GM19035 (cell line): ENCODE measurements around the gene PWP2.
"Not testable (repeated sequence)": the region's sequence is repeated elsewhere in the genome, so short reads cannot be mapped to it uniquely, and the experiment has no call there.

Experiments
- ATAC-seq: cut with Tn5 transposase; IDR thresholded peaks from one replicate; pipeline ENCODE4 v1.9.1; 2021; ENCODE audit not compliant: unreplicated experiment

PWP2 gene

DNA sequence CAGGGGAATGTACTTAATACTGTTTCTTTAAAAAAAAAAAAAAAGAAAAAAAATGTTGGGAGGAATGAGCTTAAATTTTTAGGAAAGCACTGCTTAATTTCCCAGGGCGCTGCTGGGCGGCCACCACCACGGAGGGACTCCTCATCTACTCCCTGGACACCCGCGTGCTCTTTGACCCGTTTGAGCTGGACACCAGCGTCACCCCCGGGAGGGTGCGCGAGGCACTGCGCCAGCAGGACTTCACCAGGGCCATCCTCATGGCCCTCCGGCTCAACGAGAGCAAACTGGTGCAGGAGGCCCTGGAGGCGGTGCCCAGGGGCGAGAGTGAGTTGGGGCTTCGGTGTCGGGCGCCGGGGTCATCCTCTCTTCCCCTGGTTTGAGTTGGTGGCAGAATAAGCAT is 20.6 kb downstream of the PWP2 start:
- not testable (repeated sequence) for ATAC-seq

DNA sequence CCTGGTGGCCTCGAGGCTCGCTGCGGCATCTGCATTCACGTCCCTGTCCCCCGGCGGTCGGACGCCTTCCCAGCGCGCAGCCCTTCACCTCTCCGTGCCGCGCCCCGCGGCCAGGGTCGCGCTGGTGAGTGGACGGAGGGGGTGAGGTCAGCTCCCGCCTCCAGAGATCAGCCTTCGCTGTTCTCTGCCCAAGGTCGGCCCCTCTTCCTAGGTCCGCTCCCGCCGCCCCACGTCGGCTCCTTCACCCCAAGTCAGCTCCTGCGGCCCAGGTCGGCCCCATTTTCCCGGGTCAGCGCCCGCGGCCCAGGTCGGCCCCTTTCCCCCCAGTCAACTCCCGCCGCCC is 26.5 kb downstream of the PWP2 start:
- not testable (repeated sequence) for ATAC-seq

DNA sequence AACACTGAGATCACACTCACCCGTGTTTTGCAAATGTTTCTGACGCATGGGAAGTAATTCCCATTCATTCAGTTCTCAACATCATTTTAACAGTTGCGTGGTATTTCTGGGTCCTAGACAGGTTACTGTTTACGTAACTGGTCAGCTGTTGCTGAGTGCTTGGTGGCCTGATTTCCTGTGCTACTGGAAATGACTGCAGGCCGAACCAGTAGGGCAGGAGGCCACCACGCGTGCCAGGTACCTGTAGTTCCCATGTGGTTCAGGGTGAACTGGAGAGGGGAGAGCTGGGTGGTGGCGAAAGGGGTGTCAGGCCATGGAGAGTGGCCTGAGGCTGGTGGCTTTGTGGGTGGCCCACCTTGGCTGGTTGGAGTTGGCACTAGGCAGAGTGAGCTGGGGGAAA is 27.5 kb downstream of the PWP2 start:
- ATAC-seq = not testable (repeated sequence)

DNA sequence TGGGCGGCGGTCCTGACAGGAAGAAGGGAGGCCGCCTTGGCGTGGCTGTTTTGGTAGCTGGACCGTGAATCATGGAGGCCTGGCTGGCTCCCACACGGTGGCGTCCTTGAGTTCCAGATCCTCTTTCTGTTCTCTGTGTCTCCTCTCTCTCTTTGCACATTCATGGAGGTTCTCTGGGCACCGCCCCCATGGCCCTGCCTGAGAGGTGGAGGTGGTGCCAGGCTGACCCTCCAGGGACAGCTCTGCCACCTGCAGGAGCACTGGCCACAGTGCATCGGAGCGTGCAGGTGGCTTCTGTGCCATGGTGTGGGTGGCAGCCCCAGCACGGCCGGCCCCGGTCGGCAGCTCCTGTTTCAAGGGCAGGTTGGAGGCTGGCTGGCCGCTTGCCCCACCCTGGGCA is 30.8 kb downstream of the PWP2 start:
- not testable (repeated sequence) for ATAC-seq

DNA sequence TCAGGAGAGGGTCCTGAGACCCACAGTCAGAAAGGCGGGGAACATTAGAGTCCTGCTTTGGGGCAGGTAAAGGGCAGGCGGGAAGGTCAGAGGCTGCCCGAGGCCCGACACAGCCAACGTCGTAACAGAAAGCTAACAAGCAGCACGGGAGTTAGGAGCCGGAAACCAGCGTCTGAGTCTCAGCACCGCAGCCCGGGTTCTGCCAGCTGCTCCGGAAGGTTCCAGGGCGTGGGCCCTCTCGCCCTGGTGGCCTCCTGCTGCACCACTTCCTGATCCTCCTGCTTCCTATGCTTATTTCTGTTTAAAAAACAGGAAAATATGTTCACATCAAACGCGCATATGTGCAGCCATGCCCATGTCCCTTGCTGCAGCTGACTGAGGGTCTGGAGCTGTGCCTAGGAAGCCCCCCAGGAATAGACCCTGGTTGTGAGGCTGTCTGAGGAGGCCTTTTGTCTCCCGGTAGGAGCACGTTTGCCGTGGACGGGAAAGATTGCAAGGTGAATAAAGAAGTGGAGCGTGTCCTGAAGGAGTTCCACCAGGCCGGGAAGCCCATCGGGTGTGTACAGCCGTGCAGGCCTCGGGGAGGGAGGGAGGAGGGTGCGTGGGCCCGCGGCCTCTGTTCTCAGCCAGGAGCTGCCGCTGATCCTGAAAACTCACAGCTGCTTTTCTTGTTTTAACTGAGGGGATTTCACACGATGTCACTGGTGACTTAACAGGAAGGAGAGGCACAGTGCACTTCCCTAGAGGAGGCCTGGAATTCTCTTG is 32.8 kb downstream of the PWP2 start:
- not testable (repeated sequence) for ATAC-seq

DNA sequence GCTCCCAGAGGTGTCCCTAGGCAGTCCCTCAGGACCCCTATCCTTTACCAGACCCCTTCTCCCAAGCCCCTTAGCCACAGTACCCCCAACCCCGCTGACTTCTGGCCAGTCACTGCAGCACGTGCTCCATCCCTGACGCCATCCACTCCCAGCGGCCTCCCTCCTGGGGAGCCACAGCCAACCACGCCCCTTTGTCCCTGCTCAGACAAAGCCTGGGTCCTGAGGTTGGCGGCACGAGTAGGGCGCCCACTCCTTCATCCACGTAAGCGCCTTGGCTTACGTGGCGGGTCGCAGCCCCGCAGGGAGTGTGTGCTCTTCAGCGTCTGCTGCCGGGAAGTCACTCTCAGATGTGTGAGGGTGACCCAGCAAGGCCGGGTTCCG is 33.3 kb downstream of the PWP2 start:
- not testable (repeated sequence) for ATAC-seq

DNA sequence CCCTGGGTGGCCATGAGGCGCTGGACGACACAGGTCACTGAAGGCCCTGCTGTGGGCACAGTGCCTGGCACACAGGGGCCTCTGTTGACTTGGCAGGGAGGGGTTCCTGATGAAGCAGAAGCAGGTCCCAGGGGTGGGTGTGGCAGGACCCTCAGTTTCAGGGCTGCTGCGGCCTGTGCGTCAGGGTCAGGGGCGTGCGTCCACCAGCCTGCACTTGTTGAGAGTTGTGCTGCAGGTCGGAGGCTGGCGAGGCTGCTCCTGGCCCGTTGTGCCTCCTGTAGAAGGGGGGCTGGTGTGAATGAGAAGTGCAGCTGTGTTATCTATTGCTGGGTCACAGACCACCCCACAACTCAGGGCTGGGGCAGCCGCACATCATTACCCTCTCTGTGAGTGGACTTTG is 35.3 kb downstream of the PWP2 start:
- ATAC-seq = not testable (repeated sequence)

DNA sequence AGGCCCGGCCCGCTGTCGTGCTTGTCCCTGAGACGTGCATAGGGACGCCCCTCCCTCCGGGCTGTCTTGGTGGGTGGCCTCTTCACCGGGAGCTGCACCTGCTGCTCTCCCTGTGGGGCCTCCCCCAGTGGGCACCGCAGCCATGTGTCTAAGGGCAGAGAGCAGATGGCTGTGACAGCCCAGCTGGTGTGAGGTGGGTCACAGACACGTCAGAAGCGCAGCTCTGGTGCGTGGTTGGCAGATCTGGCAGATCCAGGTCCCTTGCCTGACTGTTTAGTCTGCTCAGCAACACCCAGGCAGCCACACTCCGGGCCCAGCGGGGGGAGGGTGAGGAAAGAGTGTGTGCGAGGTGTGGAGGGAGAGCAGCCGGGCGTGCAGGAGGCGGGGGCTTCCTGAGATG is 36.2 kb downstream of the PWP2 start:
- ATAC-seq = peak; percentile 43

DNA sequence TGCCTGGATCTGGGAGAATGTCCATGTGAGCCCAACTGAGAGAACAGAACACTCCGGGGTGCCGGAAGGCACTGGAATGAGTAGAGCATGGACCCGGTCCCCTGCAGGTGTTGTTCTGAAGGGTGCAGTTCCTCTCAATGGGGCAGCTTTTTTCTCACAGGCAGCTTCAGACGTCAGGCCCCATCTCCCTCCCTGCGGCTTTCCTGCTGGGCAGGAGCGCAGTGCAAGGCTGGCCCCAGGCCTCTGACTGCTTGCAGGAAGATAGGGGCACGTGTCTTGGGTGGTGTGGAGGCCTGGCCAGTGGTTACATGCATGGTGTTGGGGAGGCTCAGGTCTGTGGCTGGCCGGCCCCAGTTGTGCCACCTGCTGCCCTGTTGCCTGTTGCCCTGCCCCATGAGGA is 36.8 kb downstream of the PWP2 start:
- ATAC-seq = peak; percentile 19

DNA sequence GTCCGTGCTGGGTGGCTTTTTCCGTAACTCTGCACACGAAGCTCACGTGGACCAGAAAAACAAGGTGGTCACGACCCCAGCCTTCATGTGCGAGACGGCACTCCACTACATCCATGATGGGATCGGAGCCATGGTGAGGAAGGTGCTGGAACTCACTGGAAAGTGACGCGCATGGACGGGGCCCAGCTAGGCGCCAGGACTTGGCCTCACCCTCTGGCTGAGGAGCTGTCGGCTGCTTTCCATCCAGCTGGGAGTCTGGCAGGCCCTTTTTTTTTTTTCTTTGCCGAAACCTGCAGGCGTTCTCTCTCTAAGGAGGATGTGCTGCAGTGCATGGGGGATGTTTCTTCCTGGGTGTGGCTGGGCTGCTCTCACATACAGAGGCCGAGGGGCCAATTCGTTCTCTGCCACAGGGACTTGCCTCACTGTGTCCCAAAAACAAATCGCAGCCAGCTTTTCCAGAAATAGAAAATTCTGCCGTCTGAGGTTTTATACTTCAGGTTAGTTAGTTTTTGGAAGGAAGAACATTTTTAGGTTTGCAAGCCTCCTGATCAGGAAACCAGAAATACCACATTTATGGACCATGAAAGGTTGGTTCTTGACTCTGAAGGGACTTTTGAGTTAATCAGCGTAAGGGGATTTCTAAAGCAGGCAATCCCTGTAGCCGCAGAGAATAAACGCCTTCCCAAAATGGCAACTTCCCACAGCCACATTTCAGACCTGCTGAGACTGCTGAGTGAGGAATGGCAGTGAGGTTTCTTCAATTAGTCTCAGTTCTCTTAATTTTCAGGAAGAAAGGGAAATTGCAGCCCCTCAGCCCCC is 37.8 kb downstream of the PWP2 start:
- ATAC-seq = not testable (repeated sequence)

DNA sequence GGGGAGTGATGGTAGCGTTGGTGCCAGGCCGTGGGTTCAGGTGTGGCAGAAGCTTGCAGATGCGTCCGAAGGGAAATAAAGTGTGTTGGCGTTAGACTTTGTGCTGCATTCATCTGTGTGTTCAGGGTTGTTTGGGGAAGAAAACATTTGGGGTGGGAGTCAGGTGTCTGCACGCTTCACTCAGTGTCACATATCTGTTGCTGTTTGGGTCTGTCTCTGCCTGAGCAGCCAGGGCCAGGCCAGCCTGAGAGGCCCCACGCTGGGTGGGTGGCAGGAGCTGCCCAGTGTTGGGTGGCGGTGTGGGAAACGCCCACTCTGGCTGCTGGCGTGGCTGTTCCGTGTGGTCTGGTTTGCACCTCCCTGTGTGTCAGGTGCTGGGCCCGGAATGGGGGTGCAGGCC is 38.4 kb downstream of the PWP2 start:
- ATAC-seq = not testable (repeated sequence)

DNA sequence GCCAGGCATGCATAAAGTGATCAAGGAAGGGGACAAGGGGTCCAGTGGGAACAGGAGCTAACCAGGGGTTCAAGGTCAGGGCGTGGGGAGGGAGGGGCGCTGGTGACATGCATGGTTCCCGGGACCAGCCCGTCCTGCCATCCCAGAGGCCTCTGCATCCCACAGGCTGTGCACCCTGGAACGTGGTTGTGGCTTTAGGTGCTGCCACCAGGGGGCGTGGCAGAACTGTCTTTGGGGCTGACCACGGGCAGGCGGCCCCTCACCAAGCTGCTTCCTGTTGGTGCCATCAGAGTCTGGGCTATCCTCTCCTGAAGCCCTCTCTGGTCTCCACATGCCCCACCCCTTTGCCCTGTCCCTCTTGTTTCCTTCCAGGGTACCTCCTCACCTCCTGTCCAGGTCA is 39.9 kb downstream of the PWP2 start:
- ATAC-seq = not testable (repeated sequence)

DNA sequence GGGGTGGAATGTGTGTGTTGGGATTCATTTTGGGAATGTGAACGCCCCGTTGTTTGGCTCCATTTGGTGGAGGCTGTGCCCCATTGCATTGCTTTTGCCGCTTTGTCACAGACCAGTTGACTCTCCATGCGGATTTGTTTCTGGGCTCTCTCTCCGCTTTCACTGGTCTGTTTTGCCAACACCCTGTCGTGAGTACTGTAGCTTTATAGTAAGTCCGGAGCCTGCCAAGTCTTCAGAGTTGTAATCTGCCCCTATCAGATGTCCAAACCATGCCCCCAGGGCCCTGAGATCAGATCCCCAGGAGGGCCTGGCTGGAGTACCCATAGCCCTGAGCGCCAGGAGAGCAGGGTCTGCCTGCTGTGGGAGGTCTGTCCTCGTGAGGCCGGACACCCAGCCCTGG is 43.1 kb downstream of the PWP2 start:
- not testable (repeated sequence) for ATAC-seq

DNA sequence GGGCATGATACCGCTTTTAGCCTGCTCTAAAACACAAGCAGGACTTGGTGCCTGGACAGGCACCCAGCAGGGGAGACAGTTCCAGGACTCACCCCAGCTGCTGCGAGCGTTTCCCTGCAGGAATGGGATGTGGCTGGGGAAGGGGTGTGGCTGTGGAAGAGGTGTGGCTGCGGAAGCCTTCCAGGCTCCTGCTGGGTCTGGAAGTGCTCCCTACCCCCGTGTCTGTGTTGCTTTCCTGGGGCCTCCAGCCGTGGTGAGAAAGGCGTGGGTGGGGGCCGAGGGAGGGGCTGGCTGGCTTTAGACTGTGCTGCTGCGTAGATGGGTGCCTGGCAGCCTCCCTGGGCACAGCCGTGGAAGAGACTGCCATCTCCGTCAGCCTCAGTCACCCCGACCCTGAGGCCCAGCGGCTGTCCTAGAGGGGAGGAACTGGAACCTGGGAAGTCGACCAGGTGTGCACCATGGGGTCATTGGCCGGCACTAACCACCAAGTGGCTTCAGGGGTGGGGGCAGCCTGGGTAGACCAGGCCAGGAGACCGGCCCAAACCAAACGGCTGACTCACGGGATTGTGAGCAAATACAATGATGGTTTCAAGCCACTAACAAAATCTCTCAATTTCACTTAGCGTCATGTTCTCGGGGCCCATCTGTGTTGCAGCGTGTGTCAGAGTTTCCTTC is 46.2 kb downstream of the PWP2 start:
- ATAC-seq = not testable (repeated sequence)

DNA sequence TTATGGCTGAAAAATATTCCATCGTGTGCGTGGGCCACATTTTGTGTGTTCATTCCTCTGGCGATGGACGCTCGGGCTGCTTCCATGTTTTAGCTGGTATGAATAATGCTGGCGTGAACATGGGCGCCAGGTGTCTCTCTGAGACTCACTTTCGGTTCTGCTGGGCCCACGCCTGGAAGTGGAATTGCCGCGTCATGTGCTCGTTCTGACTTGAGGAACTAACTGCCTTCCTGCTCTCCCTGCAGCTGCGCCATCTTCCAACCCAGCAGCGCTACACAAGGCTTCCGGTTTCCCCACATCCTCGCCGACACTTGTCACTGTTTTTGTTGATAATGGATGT is 46.7 kb downstream of the PWP2 start:
- ATAC-seq = not testable (repeated sequence)

DNA sequence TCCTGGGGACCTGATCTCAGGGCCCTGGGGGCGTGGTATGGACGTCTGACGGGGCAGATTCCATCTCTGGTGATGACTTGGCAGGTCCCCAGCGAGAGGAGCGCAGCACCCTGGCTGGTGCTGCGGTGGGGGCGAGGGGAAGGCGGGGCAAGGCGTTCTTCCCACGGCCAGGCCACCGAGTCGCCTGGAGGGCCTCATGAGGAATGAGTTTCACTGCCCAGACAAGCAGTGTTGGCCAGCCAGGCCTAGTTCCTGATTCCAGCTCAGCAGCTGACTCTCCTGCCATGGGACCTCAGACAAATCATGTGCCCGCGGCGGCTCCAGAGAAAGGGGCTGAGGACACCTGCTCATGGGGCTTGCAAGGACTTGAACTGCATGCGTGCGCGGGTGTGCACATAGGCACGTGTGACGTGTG is 47.6 kb downstream of the PWP2 start:
- ATAC-seq = peak; percentile 33

DNA sequence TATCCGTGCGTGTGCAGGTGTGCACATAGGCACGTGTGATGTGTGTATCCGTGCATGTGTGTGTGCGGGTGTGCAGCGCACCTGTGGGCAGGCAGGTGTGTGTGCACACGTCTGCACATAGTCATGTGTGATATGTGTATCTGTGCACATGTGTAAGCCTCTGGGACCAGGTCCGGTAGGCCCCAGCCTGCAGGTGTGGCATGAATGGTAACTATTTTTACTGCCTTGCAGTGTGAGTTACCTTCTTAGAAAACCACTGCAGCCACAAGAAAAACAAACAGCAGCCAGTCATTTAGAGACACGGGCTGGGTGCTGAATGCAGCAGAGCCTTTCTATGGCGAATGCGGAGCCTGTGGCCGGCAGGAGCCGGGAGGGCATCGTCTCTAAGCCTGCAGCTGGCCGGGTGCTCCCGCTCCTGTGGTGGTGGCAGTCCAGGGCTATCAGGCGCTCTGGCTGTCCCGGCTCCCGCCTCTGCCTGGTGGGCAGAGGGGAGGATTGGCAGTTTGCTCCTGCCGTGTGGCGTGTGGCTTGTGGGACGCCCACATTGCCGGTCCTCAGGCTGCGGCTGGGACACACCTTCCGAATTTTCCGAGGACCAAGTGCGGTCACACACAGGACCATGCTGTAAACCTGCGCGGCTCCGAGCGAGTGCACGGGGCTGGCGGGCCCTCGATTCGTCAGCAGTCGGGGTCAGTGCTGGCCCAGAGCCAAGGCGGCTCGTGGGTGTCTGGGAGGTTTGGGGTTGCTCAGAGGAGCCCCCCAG is 48.2 kb downstream of the PWP2 start:
- ATAC-seq = peak; percentile 55

DNA sequence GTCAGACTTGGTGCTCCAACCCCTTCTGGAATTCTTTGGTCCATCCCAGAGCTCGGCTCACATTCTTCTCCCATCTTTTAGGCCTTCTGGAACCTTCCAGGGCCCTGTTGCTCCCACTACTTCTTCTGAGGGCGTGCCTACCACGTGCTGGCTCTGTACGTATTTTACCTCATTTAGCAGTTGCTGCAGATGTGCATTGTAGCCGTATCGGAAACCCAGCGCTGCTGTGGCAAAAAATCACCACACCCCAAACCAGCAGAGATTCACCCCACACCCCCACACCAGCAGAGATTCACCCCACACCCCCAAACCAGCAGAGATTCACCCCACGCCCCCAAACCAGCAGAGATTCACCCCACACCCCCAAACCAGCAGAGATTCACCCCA is 48.8 kb downstream of the PWP2 start:
- ATAC-seq = not testable (repeated sequence)

DNA sequence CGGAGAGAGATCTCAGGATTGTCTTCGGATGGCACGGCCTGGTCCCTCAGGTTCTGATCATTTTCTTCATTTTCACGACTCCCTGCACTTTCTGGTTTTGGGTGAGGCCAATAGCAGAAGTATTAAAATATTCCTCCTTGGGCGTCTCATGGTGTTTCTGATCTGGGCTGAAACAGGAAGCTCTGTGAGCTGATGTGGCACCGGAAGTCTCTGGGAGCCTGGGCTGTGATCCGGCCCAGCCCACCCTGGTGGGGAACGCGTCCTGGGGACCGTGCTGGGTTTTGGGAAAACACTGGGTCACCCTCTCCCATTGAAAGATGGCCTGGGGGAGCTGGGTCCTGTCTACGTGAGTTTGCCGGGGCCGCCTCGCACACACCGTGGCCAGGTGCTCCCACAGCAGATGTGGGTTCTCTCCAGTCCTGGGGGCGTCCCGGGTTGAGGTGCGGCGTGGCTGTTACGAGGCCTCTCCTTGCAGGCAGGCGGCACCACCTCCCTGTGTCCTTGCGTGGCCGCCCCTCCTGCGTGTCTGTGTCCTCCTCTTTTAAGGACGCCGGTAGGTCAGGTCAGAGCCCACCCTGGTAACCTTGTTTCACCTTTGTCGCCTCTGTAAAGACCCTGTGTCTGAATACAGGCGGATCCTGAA is 50.4 kb downstream of the PWP2 start:
- ATAC-seq = not testable (repeated sequence)

DNA sequence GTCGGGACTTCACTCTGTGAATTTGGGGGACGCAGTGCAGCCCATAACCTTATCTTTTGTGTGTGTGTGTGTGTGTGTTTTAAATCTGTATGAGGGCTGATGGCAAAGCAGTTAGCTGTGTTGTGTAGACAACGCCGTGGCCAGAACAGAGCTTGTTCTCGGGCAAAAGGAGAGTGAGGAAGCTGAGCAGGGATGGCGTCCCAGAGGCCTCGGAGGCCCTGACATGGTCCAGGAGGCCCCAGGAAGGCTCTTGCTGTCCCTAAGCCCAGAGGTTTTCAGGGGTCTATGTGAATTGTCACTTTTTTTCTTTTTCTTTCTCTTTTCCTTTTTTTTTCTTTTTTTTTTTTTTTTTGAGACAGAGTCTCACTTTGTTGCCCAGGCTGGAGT is 50.9 kb downstream of the PWP2 start:
- not testable (repeated sequence) for ATAC-seq
